NOMO-1 treated with dmso at 0.1 percent for 144 hours (cell line): Measurements from ENCODE around the gene ARFGEF3.

Experiments used
- DNase-seq: peaks from one replicate; lab custom pipeline; 2025; ENCODE audit not compliant: unreplicated experiment; lab: John Stamatoyannopoulos, UW

ARFGEF3 gene

DNA sequence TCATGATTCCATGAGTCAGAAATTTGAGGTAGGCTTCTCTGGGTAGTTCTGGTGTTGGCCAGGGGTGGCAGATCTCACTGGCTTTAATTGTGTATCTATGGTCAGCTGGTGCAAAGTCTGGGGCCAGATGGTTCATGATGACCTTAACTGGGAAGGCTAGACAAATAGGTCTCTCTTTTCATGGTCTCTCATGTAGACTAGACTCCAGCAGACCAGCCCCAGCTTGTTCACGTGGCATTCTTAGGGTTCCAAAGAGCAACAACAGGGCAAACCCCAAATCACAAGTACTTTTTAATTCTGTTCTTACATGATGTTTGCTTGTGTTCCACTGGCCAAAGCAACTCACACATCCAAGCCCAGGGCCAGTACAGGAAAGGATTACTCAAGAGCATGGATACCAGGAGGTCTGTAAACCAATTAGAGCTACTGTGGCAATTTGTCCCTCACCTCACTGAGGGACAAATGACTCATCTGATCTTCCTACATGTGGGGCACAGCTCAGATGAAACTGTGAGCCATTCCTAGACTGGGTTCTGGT lies 136.1 kb downstream of the ARFGEF3 start:
- DNase-seq, result no peak

DNA sequence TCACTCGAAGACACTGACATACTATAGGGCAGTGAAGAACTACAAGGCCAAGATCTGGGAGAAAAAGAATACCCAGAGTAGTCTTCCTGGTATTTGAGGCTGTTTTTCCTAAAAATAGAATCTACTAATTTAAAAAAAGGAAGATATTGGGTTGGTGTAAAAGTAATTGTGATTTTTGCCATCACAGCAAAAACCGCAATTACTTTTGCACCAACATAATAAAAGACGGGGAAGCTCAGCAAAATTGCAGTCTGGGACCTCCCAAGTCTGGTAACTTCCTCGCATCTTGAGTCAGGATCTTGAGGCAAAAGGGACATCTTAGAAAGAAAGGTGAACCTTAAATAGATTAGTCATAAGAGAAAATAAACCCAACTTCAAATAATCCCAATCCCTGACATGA lies 138.7 kb downstream of the ARFGEF3 start:
- DNase-seq, result no peak

DNA sequence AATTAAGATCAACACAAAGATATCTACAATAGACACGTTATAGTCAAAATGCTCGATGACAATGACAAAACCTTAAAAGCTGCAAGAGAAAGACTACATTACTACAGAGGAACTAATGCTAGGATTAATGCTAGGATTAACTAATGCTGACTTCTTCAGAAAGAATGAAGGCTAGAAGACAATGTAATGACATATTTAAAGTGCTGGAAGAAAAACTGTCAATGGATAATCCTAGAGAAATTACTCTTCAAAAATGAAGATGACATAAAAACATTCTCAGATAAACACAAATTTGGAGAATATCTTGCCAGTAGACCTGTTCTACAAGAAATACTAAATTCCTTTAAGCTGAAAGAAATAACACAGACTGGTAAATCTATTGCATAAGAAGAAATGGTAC lies 140.8 kb downstream of the ARFGEF3 start:
- no peak for DNase-seq

DNA sequence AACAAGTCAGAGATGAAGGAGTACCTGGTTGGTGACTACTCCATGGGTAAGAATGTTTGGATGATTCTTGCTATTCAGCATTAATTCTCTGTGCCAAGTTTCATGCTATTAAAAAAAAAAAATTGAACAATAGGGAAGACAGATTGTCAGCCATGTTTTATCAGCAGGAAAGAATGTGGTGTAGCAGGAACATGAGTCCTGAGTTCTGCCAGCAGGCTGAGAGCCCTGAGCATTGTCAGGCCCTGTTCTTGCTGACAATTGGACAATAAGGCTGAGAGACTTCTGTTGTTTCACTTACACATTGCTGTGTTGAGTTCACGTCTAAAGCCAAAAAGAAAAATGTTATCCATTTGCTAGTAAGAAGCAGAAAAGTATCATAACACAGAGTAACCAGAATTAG lies 145.6 kb downstream of the ARFGEF3 start:
- DNase-seq, result no peak

DNA sequence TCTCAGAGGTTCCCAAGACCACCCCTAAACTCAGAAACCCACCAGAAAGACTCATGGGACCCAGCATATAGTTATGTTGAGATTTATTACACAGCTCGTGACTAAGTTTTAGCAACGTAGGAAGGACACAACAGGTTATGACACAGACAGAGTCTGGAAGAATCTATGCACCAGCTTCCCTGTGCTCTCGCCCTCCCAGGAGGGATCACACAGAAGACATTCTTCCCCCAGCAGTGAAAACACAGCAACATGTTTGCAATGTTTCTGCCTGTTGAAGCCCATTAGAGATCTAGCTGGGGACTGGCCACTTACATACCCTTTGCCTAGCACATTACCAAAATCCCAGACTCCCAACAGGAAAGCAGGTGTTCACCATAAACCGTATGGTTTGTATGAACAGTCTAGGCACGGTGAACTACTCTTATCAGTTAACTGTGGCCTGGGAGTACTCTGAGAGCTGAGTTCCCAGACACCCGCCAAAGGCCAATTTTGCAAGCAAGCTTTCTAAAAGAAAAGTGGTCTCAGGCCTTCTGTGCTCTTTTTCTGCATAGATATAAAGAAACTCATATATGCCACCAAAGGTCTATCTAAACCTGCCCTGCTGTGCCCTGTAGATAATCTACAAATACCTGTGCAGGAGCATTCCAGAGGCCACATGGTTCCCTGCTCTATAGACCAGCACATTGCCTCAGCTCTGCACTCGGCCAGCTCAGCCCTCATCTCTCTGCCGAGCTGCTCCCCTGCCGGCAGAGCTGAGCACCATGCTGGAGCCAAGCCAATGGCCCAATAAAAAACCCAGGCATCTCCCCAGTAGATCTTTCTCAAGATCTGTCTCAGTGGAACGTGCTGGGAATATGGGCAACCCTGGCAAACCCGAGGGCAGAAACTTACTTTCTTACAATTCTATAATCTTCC lies 146.3 kb downstream of the ARFGEF3 start:
- DNase-seq, result no peak

GRCh38 chr6:138308731-138309110 lies 147.0 kb downstream of the ARFGEF3 start:
- no peak for DNase-seq

DNA sequence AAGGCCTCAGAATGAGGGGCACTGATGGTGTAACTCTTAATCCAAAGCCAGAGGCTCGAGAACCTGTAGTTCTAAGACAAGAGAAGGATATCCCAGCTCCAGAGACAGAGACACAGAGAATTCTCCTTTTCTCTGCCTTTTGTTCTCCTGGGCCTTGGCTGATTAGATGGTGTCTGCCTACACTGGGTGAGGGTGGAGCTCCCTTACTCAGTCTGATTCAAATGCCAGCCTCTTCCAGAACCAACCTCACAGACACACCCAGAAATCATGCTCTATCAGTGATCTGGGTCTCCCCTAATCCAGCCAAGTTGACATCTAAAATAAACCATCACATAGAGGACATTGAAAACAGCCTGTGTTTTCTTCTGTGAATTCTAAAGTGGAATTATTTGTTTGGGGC lies 148.0 kb downstream of the ARFGEF3 start:
- no peak for DNase-seq

GRCh38 chr6:138310294-138310693 lies 148.6 kb downstream of the ARFGEF3 start:
- no peak for DNase-seq

DNA sequence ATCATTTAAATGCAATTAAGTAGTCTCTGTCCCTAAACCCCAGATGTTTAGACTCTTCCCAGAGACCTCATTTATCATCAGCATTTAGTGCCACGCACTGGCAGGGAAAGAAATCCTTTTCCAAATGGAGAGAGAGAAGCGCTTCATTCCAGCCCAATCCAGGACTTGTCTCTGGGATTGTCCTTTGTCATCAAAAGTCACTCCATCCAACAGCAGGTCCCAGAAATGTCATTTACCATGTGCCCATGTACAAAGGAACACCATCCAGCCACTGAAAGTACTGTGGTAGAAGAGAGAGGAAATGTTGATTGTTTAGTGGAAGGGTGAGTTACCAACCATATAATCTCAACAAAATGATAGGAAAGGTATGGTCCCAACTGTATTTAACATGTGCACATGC lies 149.1 kb downstream of the ARFGEF3 start:
- DNase-seq, result no peak

DNA sequence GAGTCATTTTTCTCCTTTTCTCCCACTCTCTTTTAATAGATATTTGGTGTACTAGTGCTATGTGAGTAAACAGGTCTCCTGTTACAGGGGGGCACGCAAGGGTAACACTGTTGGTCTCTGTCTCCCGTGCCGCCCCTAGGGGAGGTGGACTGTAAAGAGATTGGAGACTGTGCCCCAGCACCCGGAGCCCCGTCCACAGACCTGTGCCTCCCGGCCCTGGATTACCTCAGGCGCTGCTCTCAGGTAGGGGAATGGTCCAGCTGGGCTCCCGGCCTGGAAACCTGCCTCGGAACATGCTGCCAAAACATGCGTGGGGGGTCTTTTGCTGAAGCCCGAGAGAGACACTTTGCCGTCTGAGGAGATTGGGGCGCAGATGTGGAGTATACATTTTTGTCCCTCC lies 149.5 kb downstream of the ARFGEF3 start:
- no peak for DNase-seq

GRCh38 chr6:138318741-138319375 lies 157.1 kb downstream of the ARFGEF3 start:
- DNase-seq, result no peak

GRCh38 chr6:138321934-138322333 lies 160.2 kb downstream of the ARFGEF3 start:
- no peak for DNase-seq

DNA sequence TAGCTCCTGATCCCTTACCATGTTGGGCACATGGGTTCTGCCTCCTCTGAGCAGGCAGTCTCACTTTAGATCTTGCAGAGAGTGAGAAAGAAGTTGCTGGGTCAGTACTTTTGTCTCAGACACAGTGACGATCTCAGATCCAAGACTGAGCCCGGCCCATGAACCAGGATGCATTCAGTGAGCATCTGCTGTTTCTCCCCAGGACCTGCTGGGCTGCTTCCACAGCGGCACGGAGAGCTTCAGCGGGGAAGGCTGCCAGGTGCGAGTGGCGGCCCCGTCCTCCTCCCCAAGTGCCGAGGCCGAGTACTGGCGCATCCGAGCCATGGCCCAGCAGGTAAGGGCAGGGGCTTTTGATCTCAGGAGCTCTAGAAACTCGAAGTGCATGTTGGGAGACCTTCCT lies 162.1 kb downstream of the ARFGEF3 start:
- DNase-seq, result no peak

DNA sequence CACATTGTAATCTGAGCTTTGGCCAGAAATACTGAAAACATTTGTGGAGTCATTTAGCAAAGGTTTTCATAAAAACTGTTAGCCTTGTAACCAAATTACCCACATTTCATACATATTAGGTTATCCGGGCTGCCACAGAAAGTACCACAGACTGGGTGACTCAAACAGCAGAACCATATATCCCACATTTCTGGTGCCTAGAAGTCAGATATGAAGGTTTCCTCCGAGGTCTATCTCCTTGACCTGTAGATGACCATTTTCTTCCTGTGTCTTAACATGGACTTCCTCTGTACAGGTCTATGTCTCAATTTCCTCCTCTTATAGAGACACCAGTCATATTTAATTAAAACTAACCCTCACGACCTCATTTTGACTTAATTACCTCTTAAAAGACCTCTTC lies 166.5 kb downstream of the ARFGEF3 start:
- DNase-seq, result no peak

- DNase-seq, result no peak
These were observed 169.0 kb downstream of the ARFGEF3 start for GRCh38 chr6:138330763-138331162.

DNA sequence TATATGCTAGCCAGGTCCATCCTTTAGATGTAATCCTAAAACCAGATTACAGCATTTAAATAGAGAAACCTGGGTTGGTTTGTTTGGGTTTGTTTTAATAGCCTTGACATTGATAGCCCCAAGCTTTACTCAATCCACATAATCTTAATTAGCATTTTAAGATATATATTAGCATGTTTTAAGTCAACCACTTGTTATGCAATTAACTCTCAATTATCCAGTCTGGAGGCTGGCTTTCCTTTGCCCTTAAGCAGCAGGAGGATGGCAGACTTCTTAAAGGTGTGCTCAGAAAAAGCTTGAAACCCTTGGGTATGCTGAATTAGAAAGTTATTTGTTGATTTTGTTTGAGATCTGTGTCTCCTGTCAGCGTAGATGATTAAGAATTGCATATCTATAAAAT lies 169.7 kb downstream of the ARFGEF3 start:
- DNase-seq, result no peak

DNA sequence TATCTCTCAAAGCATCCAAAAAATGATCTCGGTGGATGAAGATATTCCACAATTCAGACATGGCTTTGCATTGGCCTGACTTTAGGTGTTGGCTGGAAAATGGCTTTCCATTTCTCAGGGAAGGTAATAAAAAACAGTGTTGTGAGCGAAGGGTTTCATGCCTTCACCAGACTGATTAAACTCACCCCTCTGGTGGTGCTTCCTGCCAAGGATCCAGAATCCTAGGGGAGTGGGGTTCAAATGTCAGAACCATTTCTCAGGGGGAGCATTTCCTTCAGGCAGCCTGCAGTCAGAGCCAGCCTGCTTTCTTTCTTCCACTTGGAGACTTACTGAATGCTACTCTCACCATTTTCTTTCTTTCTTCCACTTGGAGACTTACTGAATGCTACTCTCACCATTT lies 170.2 kb downstream of the ARFGEF3 start:
- no peak for DNase-seq

GRCh38 chr6:138334000-138334399 lies 172.3 kb downstream of the ARFGEF3 start:
- DNase-seq, result no peak

DNA sequence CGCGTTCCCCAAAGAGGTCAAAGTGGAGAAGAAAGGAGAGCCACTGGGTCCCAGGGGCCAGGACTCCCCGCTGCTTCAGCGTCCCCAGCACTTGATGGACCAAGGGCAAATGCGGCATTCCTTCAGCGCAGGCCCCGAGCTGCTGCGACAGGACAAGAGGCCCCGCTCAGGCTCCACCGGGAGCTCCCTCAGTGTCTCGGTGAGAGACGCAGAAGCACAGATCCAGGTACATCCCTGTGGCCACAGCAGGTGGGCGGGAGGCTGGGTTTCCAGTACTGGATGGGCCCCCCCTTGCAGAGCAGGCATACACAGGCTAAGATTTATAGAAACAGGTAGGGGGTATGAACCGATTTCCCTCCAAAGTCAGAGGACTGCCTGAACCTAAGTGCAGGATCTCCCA lies 173.2 kb downstream of the ARFGEF3 start:
- no peak for DNase-seq

DNA sequence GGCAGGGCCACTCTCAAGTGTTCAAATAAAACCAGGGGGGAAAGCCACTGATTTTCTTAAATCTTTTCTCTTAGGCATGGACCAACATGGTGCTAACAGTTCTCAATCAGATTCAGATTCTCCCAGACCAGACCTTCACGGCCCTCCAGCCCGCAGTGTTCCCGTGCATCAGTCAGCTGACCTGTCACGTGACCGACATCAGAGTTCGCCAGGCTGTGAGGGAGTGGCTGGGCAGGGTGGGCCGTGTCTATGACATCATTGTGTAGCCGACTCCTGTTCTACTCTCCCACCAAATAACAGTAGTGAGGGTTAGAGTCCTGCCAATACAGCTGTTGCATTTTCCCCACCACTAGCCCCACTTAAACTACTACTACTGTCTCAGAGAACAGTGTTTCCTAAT lies 174.5 kb downstream of the ARFGEF3 start:
- DNase-seq, result no peak

DNA sequence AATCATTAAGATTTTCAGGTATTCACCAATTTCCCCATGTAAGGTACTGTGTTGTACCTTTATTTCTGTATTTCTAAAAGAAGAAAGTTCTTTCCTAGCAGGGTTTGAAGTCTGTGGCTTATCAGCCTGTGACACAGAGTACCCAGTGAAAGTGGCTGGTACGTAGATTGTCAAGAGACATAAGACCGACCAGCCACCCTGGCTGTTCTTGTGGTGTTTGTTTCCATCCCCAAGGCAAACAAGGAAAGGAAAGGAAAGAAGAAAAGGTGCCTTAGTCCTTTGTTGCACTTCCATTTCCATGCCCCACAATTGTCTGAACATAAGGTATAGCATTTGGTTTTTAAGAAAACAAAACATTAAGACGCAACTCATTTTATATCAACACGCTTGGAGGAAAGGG lies 175.3 kb downstream of the ARFGEF3 start:
- no peak for DNase-seq

DNA sequence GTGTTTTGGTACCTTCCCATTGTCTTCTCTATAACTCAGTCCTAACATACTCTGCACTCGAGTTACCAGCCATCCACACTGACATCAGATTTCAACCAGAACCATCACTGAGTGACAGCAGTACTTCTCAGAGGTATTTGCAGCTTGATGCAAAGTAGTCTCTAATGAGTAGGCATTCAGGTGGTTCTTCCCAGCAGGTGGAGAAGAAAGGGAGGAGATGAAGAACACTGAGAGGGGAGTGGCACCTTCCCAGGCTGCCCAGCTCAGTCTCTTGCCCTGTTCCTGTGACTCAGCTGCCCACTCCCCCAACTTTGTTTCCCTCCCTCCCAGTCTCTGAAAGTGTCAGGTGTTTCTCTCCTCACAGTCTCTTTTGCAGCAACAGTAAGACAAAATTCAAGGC lies 177.3 kb downstream of the ARFGEF3 start:
- no peak for DNase-seq
